Kidney tubule cell (primary cell): ENCODE results near the gene ETDB.
"Not testable (repeated sequence)": the region's sequence is repeated elsewhere in the genome, so short reads cannot be mapped to it uniquely, and the experiment has no call there.

Experiments used
- DNase-seq: peaks from one replicate; pipeline ENCODE4 v3.0.0-alpha.2; 2018; ENCODE audit warnings: low spot score

ETDB gene

GRCh38 chrX:135120056-135120576 lies at the start of gene ETDB:
Gene ETDB, minus strand, starts transcription at chrX:135120526. Its CDS starts 1,265 bp downstream, at chrX:135119261.
- not testable (repeated sequence) for DNase-seq

- DNase-seq: not testable (repeated sequence)
Observed at GRCh38 chrX:135169534-135169933, 49.2 kb upstream of the ETDB start.

DNA sequence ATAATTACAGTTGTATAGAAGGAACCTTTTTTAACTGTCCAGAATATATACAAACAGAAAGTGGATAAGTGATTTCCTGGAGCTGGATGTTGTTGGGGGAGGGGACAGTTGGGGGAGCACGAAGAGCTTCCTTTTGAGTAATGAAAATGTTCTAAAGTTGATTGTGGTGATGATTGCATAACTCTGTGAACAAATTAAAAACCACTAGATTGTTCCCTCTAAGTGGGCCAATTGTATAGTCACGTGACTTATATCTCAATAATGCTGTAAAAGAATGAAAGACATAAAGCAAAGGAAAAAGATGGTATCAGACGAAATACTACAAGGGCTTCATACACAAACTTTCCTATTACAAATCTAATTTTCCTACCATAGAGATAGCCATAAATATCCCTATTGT lies 48.2 kb upstream of the ETDB start:
- no peak for DNase-seq

DNA sequence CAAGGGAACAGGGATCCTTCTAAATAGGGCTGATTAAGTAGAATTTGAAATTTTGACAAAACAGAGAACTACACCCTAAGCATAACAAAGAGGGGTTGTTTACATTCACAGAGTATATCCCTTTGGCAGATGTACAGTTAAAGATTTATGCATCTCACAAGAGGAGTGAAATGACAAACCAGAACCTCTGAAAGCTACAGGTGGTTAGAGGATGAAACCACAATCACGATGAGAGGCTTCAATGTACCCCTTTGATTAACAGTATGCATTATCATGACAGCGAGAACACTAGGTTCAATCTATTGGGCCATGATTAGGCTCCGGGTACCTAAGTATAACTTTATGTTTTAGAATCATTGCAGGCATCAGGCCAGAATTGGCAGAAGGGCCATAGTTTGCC lies 34.4 kb upstream of the ETDB start:
- not testable (repeated sequence) for DNase-seq

DNA sequence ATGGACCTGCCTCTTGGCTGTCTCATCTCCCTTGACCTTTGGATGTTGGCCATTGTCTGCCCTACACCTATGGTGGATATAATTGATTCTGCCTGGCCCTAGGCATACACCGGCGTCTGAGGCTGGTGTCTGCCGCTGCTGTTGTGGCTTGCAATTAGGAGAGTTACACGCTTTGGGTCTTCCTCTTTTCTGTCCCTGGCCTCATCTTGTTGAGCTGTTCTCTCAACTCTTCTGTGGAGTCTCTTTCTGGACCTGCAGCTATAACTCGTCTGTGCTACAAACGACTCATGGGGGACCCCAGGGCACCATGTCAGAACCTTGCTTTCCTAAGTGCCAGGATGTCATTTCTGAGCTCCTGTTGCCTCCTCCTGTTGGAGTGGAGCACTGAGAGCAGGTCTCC lies 5.8 kb upstream of the ETDB start:
- not testable (repeated sequence) for DNase-seq

DNA sequence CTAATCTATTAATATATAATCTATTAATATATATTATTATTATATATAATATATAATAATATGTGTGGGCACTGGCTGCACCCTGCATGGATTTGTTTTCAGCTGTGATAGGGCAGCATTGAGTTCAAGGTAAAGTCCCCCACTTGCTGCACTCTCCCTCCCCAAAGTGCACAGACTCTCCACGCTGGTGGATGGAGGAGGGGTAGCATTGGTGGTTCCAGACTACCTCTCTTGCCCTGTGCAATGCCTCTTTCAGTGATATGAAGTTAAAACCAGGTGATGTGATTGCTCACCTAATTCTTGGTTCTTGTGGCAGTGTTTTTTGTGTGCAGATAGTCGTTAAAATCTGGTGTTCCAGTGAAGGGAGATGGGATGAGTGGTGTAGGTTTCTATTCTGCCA lies 4.3 kb downstream of the ETDB start:
- not testable (repeated sequence) for DNase-seq

GRCh38 chrX:135114392-135114791 lies 5.9 kb downstream of the ETDB start:
- peak; percentile 38 for DNase-seq

- DNase-seq: no peak
Observed at GRCh38 chrX:135112743-135113142, 7.6 kb downstream of the ETDB start.

DNA sequence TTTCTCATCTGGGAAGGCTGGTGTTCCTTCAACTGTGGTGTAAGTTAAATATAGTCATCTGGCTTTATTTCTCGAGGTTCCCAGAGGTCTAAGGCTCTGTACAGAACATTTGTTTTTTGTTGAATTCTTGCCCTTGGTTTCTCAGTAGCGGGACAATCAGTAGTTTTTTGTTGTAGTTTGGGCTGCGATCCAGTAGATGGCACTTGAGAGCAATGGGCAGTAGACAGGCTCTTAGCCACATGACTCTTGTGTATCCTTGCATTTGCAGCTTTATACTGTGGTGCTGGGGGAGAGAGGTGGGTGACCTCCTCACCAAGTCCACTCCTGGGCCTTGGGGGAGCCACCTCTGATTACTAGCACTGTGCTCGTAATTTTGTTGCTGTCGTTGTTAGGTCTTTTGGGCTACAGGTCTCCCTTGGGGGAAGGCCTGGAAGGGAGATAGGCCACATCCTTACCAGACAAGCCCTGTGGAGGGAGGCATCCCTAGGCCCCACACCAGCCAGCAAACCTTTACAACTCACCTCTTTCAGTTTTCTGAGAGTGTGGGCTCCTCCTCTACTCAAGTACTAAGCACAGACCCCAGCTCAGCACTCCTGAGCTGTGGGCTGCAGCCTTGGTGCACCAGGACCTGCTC lies 8.1 kb downstream of the ETDB start:
- peak; percentile 47 for DNase-seq

GRCh38 chrX:135109554-135109953 lies 10.8 kb downstream of the ETDB start:
- DNase-seq: no peak

- DNase-seq: no peak
Observed at GRCh38 chrX:135099493-135099783, 20.9 kb downstream of the ETDB start.

DNA sequence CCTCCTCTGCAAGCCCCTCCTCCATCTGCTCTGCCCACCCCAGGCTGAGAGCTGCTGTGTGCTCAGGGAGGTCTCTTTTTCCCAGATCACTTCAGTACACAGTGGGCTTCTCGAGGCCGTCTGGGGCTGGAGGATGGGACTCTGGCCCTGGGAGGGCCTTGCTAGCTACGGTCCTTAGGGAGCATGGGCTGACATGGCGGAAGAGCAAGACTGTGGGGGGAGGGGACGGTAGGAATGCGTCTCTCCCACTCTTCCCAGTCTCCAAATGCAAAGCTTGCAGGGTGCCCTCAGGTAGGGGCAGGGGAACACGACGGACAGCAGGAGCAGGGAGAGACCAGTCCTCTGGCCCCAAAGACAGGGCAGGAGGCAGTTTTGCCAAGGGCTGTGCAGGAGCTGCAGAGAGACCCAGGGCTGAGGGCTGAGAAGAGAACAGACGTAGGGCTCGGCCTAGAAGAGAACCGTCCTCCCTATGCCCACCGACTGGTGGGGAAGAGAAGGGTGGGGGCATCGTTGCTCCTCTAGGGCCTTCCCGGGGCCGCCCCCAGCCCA lies 23.1 kb downstream of the ETDB start:
- DNase-seq: not testable (repeated sequence)

DNA sequence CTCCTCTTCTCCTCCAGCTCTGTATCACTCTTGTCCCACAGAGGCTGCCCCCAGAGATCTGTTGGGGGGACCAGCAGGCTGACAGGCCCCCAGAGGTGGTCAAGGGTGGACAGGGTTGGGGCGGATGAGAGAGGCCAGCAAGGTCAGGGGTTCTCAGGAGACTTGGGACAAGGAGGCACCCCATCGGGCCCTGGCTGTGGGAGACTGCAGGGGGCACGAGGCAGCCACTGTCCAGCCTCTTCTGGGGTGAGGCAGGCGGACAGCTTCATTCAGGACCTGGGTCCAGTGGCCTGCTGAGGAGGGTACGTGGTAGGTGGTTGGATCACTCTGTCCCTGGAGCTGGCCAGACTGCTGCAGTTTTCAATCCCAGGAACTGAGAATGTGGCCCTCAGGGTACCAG lies 24.6 kb downstream of the ETDB start:
- no peak for DNase-seq

DNA sequence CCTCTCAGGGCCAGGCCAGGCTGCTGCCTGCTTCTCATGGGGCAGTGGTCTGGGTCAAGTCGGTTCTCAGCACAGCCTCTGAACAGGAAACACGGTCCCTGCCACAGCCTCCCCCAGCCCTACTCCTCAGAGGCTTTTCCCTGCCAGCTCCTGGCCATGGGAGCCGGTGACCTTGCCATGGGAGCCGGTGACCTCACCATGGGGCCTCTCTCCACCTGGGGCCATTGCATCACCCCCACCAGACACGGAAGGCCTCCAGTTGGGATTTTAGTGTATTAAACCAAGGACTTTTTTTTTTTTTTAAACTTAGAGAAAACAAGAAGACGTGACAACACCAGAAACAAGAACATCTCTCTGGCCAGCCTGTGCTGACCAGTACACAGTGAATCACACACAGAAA lies 25.6 kb downstream of the ETDB start:
- DNase-seq: no peak

DNA sequence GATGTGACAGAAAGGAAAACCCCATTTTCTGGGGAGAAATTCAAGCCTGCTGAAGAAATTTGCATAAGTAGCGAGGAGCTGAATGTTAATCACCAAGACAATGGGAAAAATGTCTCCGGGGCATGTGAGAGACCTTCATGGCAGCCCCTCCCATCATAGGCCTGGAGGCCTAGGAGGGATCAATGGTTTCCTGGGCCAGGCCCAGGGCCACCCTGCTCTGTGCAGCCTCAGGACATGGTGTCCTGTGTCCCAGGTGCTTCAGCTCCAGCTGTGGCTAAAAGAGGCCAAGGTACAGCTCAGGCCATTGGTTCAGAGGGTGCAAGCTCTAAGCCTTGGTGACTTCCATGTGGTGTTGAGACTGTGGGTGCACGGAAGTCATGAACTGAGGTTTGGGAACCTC lies 31.2 kb downstream of the ETDB start:
- no peak for DNase-seq

DNA sequence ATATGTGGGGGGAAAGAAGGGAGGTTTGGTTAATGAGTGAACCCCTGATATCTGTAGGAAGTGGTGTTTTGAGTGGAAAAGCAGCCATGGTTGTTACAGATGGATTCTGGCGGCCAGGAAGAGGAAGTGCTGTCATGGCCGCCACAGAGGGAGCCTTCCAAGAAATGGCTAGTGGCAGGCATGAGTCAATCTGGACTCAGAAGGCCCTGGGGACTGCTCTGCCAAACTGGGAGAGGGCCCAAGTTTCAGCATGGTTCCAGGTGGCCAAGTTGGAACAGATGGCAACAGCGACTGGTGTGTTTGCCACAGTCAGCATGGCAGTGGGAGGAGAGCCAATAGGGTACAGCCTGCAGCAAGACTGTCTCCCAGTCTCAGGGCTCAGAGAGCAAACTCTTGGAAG lies 32.5 kb downstream of the ETDB start:
- no peak for DNase-seq

GRCh38 chrX:135086197-135086854 lies 34.0 kb downstream of the ETDB start:
- peak; percentile 78 for DNase-seq

GRCh38 chrX:135081693-135082404 lies 38.5 kb downstream of the ETDB start:
- peak; percentile 20 for DNase-seq
